CD14-positive monocyte (primary cell): ENCODE data around the gene STARD3. TPM values are rescaled to one million over a fixed set of nuclear protein-coding genes. Genes with fewer than 3 reads are reported as not detected.

Experiments
- DNase-seq, 3 donors: peaks; one replicate each; pipeline ENCODE4 v3.0.0-alpha.2; 2011 to 2022
- H2AFZ ChIP-seq: 2 replicates; pipeline ENCODE4 v1.6.0; 2012; ENCODE audit warnings: mild to moderate bottlenecking, low read depth, low read length, inconsistent platforms; ENCODE audit not compliant: insufficient read depth, poor library complexity, severe bottlenecking
- H3K27ac ChIP-seq, 2 donors: 1 replicate in 1 of 2; 2 replicates in 1 of 2; pipeline ENCODE4 v1.5.1; 2012 to 2013; ENCODE audit warnings: low read length in 2 of 2, control low read depth in 1 of 2, inconsistent platforms in 1 of 2, low read depth in 1 of 2, mild to moderate bottlenecking in 1 of 2
- H3K27me3 ChIP-seq, 2 donors: one replicate each; pipeline versions ENCODE4 v1.6.0 to v1.6.1; 2011 to 2013; ENCODE audit warnings: low read length in 2 of 2; ENCODE audit not compliant: control insufficient read depth in 2 of 2, insufficient read depth in 2 of 2
- H3K36me3 ChIP-seq, 2 donors: replicated peaks in 1 of 2; 1 replicate in 1 of 2; 2 replicates in 1 of 2; pipeline versions ENCODE4 v1.5.1 to v1.6.1; 2012 to 2013; ENCODE audit warnings: low read length in 2 of 2, control low read depth in 1 of 2, inconsistent platforms in 1 of 2, mild to moderate bottlenecking in 1 of 2; ENCODE audit not compliant: insufficient read depth in 2 of 2, control insufficient read depth in 1 of 2
- H3K4me1 ChIP-seq, 2 donors: 1 replicate in 1 of 2; 2 replicates in 1 of 2; pipeline versions ENCODE4 v1.5.1 to v1.6.1; 2012 to 2013; ENCODE audit warnings: low read length in 2 of 2, control low read depth in 1 of 2, inconsistent platforms in 1 of 2, mild to moderate bottlenecking in 1 of 2, moderate library complexity in 1 of 2; ENCODE audit not compliant: insufficient read depth in 2 of 2, control insufficient read depth in 1 of 2
- H3K4me2 ChIP-seq: replicated peaks from 2 replicates; pipeline ENCODE3; 2012; ENCODE audit warnings: low read length, moderate library complexity, mild to moderate bottlenecking; ENCODE audit not compliant: poor library complexity, severe bottlenecking; ENCODE audit errors: extremely low read depth
- H3K4me3 ChIP-seq, 3 experiments: fragments of 200-600 bp in 1 of 3; sonication (generic) in 1 of 3; replicated peaks in 1 of 3; 1 replicate in 2 of 3; 2 replicates in 1 of 3; pipeline ENCODE4 v1.5.1; 2011 to 2013; ENCODE audit warnings: low read length in 3 of 3, mild to moderate bottlenecking in 3 of 3, control low read depth in 2 of 3, low read depth in 2 of 3, inconsistent platforms in 1 of 3, moderate library complexity in 1 of 3
- H3K79me2 ChIP-seq: 2 replicates; pipeline ENCODE4 v1.6.0; 2012; ENCODE audit warnings: mild to moderate bottlenecking, control low read depth, inconsistent platforms, low read length, moderate library complexity; ENCODE audit not compliant: insufficient read depth
- H3K9ac ChIP-seq: 2 replicates; pipeline ENCODE4 v1.6.0; 2017; ENCODE audit warnings: low read length, mild to moderate bottlenecking; ENCODE audit not compliant: insufficient read depth, poor library complexity, severe bottlenecking
- H3K9me3 ChIP-seq, 2 donors: replicated peaks in 1 of 2; 1 replicate in 1 of 2; 2 replicates in 1 of 2; pipeline versions ENCODE4 v1.5.1 to v1.6.1; 2012 to 2013; ENCODE audit warnings: low read length in 2 of 2, control low read depth in 1 of 2; ENCODE audit not compliant: control insufficient read depth in 1 of 2, insufficient read depth in 1 of 2
- H4K20me1 ChIP-seq: 2 replicates; pipeline ENCODE4 v1.6.0; 2012; ENCODE audit warnings: mild to moderate bottlenecking, low read length, control low read depth, moderate library complexity; ENCODE audit not compliant: insufficient read depth
- H3K27ac Mint-ChIP-seq, 7 donors: one replicate each; pipeline ENCODE4 v1.8.0; 2020; ENCODE audit warnings: mild to moderate bottlenecking in 7 of 7, mixed read lengths in 7 of 7, moderate library complexity in 6 of 7, inconsistent platforms in 2 of 7
- H3K27me3 Mint-ChIP-seq, 3 donors: one replicate each; pipeline ENCODE4 v1.8.0; 2021 to 2022; ENCODE audit warnings: low read depth in 3 of 3, mild to moderate bottlenecking in 3 of 3, mixed read lengths in 3 of 3, moderate library complexity in 3 of 3, inconsistent platforms in 1 of 3
- H3K36me3 Mint-ChIP-seq, 2 donors: one replicate each; pipeline ENCODE4 v1.8.0; 2020; ENCODE audit warnings: mixed read lengths in 2 of 2, inconsistent platforms in 1 of 2, mild to moderate bottlenecking in 1 of 2
- H3K4me1 Mint-ChIP-seq: one replicate; pipeline ENCODE4 v1.8.0; 2020; ENCODE audit warnings: mild to moderate bottlenecking, mixed read lengths
- H3K4me3 Mint-ChIP-seq, 2 donors: one replicate each; pipeline ENCODE4 v1.8.0; 2020; ENCODE audit warnings: mild to moderate bottlenecking in 2 of 2, mixed read lengths in 2 of 2, moderate library complexity in 1 of 2
- H3K9me3 Mint-ChIP-seq, 7 donors: one replicate each; pipeline ENCODE4 v1.8.0; 2020 to 2022; ENCODE audit warnings: mixed read lengths in 7 of 7, mild to moderate bottlenecking in 6 of 7, moderate library complexity in 6 of 7, inconsistent platforms in 2 of 7
- WGBS: methylation state at CpG from one replicate; pipeline ENCODE4 v1.1.5; 2013; ENCODE audit warnings: missing lambda C conversion rate; ENCODE audit not compliant: insufficient coverage; 5-methylcytosine and 5-hydroxymethylcytosine counted together
- intact Hi-C, 2 donors: fragments of 100-400 bp; cut with micrococcal nuclease; formaldehyde crosslinking; loops; one replicate each; pipeline versions ENCODE4 v1.15.0 to v1.15.1; 2023
- polyA plus RNA-seq, 3 donors: library from polyadenylated mRNA; depleted of rRNA in 1 of 3; unstranded in 2 of 3; stranded (reverse) in 1 of 3; fragments of 300-500 nt in 2 of 3; fragments of >200 nt in 1 of 3; fragmentation: Illumina TruSeq in 2 of 3; gene quantifications; 1 replicate in 2 of 3; 2 replicates in 1 of 3; pipeline ENCODE4 v1.2.3, GENCODE V29; 2012 to 2021
- TF ChIP-seq, protein P1 (sequence below): fragments of 200-600 bp; IDR thresholded peaks from one replicate; pipeline ENCODE4 v1.8.0; 2022; ENCODE audit warnings: antibody characterized with exemption, mild to moderate bottlenecking

STARD3 gene
- polyA plus RNA-seq, 3 donors: 35.1 to 114 (median 45.3) TPM

DNA sequence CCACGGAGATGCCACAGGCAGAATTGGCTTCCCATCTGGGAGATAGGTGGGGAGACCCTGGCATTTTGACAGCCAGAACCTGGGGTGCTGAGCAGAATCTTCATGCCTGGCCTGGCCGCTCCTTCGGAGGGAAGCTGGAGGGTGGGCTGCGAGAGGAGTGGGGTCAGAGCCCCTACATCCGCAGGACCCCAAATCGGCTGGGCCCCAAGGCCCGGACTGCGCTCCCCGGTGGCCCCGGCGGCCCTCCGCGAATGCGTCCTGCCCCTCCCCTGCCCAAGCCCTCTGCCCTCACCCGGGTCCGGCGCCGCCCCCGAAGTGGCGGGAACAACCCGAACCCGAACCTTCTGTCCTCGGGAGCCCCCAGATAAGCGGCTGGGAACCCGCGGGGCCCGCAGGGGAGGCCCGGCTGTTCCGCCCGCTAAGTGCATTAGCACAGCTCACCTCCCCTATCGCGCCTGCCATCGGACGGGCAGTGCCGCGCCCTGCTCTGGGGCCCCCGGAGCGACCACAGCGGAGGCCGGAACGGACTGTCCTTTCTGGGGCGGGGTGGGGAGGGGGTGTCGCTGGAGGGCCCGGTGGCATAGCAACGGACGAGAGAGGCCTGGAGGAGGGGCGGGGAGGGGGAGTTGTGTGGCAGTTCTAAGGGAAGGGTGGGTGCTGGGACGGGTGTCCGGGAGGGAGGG lies 30.5 kb downstream of the STARD3 start:
- H3K4me3 ChIP-seq: peak overlapping the region in 1 of 3 experiments; percentile 63
- Mint-ChIP-seq H3K4me3 (peak overlapping the region in 1 of 2 donors; percentile 77), H3K36me3 (peaks cover 7 to 9% of the 10 kb centered on the region in 2 donors), H3K27me3 (peaks cover 56 to 87% (median 68%) of the 10 kb centered on the region in 3 donors), H3K4me1 (peaks cover 14% of the 10 kb centered on the region), H3K27ac (no peak overlapping the region), H3K9me3 (peaks cover 0 to 14% (median 5%) of the 10 kb centered on the region in 7 donors)
- H3K36me3 ChIP-seq: peaks cover 6 to 7% of the 10 kb centered on the region in 2 donors
- H2AFZ ChIP-seq: peak overlapping the region; percentile 65
- no peak overlapping the region for H3K9ac ChIP-seq
- TF ChIP-seq, protein P1, sequence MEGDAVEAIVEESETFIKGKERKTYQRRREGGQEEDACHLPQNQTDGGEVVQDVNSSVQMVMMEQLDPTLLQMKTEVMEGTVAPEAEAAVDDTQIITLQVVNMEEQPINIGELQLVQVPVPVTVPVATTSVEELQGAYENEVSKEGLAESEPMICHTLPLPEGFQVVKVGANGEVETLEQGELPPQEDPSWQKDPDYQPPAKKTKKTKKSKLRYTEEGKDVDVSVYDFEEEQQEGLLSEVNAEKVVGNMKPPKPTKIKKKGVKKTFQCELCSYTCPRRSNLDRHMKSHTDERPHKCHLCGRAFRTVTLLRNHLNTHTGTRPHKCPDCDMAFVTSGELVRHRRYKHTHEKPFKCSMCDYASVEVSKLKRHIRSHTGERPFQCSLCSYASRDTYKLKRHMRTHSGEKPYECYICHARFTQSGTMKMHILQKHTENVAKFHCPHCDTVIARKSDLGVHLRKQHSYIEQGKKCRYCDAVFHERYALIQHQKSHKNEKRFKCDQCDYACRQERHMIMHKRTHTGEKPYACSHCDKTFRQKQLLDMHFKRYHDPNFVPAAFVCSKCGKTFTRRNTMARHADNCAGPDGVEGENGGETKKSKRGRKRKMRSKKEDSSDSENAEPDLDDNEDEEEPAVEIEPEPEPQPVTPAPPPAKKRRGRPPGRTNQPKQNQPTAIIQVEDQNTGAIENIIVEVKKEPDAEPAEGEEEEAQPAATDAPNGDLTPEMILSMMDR: no peak
- DNase-seq: no peak
- peaks cover 7% of the 10 kb centered on the region for H4K20me1 ChIP-seq
- no peak overlapping the region for H3K27ac ChIP-seq
- WGBS: 7% methylated on average over 37 of the region's 49 CpGs
- peaks cover 12 to 14% of the 10 kb centered on the region in 2 donors for H3K4me1 ChIP-seq
- intact Hi-C loops: loop anchor here in 1 of 2 donors (5.0 kb wide), 1 partner anchor 45 kb away; no protein-coding TSS in a partner anchor
- no peaks in the 10 kb centered on the region for H3K79me2 ChIP-seq
- peaks cover 0 to 11% of the 10 kb centered on the region in 2 donors for H3K9me3 ChIP-seq
- H3K4me2 ChIP-seq: peak overlapping the region; percentile 64
- peaks cover 19 to 68% of the 10 kb centered on the region in 2 donors for H3K27me3 ChIP-seq

DNA sequence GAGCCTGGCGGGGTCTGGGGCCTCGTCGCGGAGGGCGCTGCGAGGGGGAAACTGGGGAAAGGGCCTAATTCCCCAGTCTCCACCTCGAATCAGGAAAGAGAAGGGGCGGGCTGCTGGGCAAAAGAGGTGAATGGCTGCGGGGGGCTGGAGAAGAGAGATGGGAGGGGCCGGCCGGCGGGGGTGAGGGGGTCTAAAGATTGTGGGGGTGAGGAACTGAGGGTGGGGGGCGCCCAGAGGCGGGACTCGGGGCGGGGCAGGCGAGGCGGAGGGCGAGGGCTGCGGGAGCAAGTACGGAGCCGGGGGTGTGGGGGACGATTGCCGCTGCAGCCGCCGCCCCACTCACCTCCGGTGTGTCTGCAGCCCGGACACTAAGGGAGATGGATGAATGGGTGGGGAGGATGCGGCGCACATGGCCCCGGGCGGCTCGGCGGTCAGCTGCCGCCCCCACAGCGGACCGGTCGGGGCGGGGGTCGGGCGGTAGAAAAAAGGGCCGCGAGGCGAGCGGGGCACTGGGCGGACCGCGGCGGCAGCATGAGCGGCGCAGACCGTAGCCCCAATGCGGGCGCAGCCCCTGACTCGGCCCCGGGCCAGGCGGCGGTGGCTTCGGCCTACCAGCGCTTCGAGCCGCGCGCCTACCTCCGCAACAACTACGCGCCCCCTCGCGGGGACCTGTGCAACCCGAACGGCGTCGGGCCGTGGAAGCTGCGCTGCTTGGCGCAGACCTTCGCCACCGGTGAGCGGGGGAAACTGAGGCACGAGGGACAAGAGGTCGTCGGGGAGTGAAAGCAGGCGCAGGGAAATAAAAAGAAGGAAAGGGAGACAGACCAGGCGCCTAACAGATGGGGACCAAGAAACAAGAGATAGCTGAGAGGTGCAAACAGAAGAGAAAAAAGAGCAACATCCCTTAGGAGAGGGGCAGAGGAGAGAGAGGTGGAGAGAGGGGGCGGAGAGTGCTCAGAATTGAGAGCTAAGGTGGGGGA lies 31.3 kb downstream of the STARD3 start, which contains the start of gene PNMT:
Gene PNMT (plus strand): TSS at position 509 of the 980 bp plus-strand sequence. CDS start 23 bp downstream, at position 532.
- Mint-ChIP-seq H3K4me3 (peak within 1 kb of the TSS in 1 of 2 donors; percentile 83), H3K36me3 (peaks cover 3 to 6% of the 10 kb centered on the region in 2 donors), H3K9me3 (peaks cover 0 to 14% (median 5%) of the 10 kb centered on the region in 7 donors), H3K27me3 (peaks cover 57 to 92% (median 71%) of the 10 kb centered on the region in 3 donors), H3K27ac (peak within 1 kb of the TSS in 1 of 7 donors; percentile 46), H3K4me1 (peaks cover 14% of the 10 kb centered on the region)
- peak within 1 kb of the TSS; percentile 8 for H3K9ac ChIP-seq
- WGBS: under 1% methylated on average over 83 of the region's 85 CpGs
- intact Hi-C loops: loop anchor here in 1 of 2 donors (5.0 kb wide), 1 partner anchor 46 kb away; no protein-coding TSS in a partner anchor
- no peak within 1 kb of the TSS for H3K27ac ChIP-seq
- peaks cover 19 to 68% of the 10 kb centered on the region in 2 donors for H3K27me3 ChIP-seq
- H2AFZ ChIP-seq: peak within 1 kb of the TSS; percentile 65
- peaks cover 7% of the 10 kb centered on the region for H4K20me1 ChIP-seq
- DNase-seq: peak; percentile 29 to 54 (median 45)
- H3K9me3 ChIP-seq: peaks cover 0 to 11% of the 10 kb centered on the region in 2 donors
- peaks cover 12 to 14% of the 10 kb centered on the region in 2 donors for H3K4me1 ChIP-seq
- TF ChIP-seq, protein P1: peak; percentile 62
- H3K4me2 ChIP-seq: peak within 1 kb of the TSS; percentile 64
- peak within 1 kb of the TSS in 1 of 3 experiments; percentile 63 for H3K4me3 ChIP-seq
- no peaks in the 10 kb centered on the region for H3K79me2 ChIP-seq
- no peaks in the 10 kb centered on the region for H3K36me3 ChIP-seq
